Measurements from ENCODE around the gene CARD11.

GRCh38 chr7:3057066-3057420 lies 13.4 kb upstream of the CARD11 start:
- TF ChIP-seq TAF1 (IDR thresholded peaks at IDR 0.05; ENCODE audit: borderline replicate concordance, insufficient read depth, low read length) (no peak), POLR2AphosphoS5 (IDR thresholded peaks at IDR 0.05; ENCODE audit: low read depth, low read length) (no peak), REST (IDR thresholded peaks at IDR 0.05; ENCODE audit: insufficient read depth in 1 of 2, low read depth in 2 of 2, low read length in 2 of 2) (no peak), SIN3A (IDR thresholded peaks at IDR 0.05; ENCODE audit: borderline replicate concordance, insufficient read depth, low read length) (no peak)

Measured in PFSK-1 (cell line).